MCF 10A (cell line): ENCODE results near the gene MDGA2. TPM values are rescaled to one million over a fixed set of nuclear protein-coding genes. Genes with fewer than 3 reads are reported as not detected.
"Not testable (repeated sequence)": the region's sequence is repeated elsewhere in the genome, so short reads cannot be mapped to it uniquely, and the experiment has no call there.

Source experiments
- BruUV-seq: library from RNA; stranded (reverse); fragments of 400-500 nt; replicated peaks from 2 replicates; lab custom pipeline; 2021; lab: Mats Ljungman, UMichigan
- CTCF ChIA-PET: fragments of 300-600 bp; sonication (Branson Sonifier 250); formaldehyde crosslinking; extraction: SDS; loops from one replicate; lab custom pipeline; 2021; ENCODE audit warnings: antibody characterized with exemption, inconsistent platforms; lab: Yijun Ruan, JAX
- POLR2A ChIA-PET: fragments of 300-600, 350-650 bp; sonication (Branson Sonifier 250); formaldehyde crosslinking; extraction: SDS; loops from one replicate; lab custom pipeline; 2020; ENCODE audit warnings: antibody characterized with exemption, inconsistent platforms; lab: Yijun Ruan, JAX
- DNase-seq: peaks from one replicate; pipeline ENCODE4 v3.0.0-alpha.2; 2018; ENCODE audit not compliant: unreplicated experiment
- H3K27ac Mint-ChIP-seq: one replicate; pipeline ENCODE4 v1.8.0; 2022; ENCODE audit warnings: mild to moderate bottlenecking, low read depth, mixed read lengths; ENCODE audit not compliant: unreplicated experiment
- H3K27me3 Mint-ChIP-seq: one replicate; pipeline ENCODE4 v1.8.0; 2022; ENCODE audit warnings: mixed read lengths; ENCODE audit not compliant: insufficient read depth, unreplicated experiment
- H3K36me3 Mint-ChIP-seq: one replicate; pipeline ENCODE4 v1.8.0; 2022; ENCODE audit warnings: mild to moderate bottlenecking, moderate library complexity, mixed read lengths; ENCODE audit not compliant: insufficient read depth, unreplicated experiment
- H3K4me1 Mint-ChIP-seq: one replicate; pipeline ENCODE4 v1.8.0; 2022; ENCODE audit warnings: mixed read lengths; ENCODE audit not compliant: insufficient read depth, unreplicated experiment
- H3K4me3 Mint-ChIP-seq: one replicate; pipeline ENCODE4 v1.8.0; 2022; ENCODE audit warnings: mild to moderate bottlenecking, moderate library complexity, mixed read lengths; ENCODE audit not compliant: unreplicated experiment
- H3K9me3 Mint-ChIP-seq: one replicate; pipeline ENCODE4 v1.8.0; 2022; ENCODE audit warnings: mixed read lengths; ENCODE audit not compliant: unreplicated experiment
- CTCF ChIP-seq: fragments of 200-600 bp; IDR thresholded peaks from one replicate; pipeline ENCODE4 v1.8.0; 2022; ENCODE audit warnings: antibody characterized with exemption, mild to moderate bottlenecking; ENCODE audit not compliant: unreplicated experiment
- intact Hi-C: fragments of 100-400 bp; cut with micrococcal nuclease; formaldehyde crosslinking; loops from 2 replicates; pipeline ENCODE4 v1.14.1; 2022
- total RNA-seq: library from RNA; stranded (reverse); gene quantifications from 2 replicates; pipeline ENCODE4 v1.2.3, GENCODE V29; 2022

MDGA2 gene
- total RNA-seq, 1 experiment from 2014 or later = not detected

- H3K4me3 Mint-ChIP-seq = no peak overlapping the region
- no peak for TF ChIP-seq CTCF
- no TSS peak for BruUV-seq
- H3K27me3 Mint-ChIP-seq = peaks cover 72% of the 10 kb centered on the region
- POLR2A ChIA-PET = no interaction called here
- H3K9me3 Mint-ChIP-seq = peaks cover 14% of the 10 kb centered on the region
- CTCF ChIA-PET = no interaction called here
- DNase-seq = no peak
- intact Hi-C loops = no loop called here
- H3K27ac Mint-ChIP-seq = no peak overlapping the region
- peaks cover 4% of the 10 kb centered on the region for H3K36me3 Mint-ChIP-seq
- no peaks in the 10 kb centered on the region for H3K4me1 Mint-ChIP-seq
Measured at GRCh38 chr14:47252802-47253201, 422.6 kb downstream of the MDGA2 start.

DNA sequence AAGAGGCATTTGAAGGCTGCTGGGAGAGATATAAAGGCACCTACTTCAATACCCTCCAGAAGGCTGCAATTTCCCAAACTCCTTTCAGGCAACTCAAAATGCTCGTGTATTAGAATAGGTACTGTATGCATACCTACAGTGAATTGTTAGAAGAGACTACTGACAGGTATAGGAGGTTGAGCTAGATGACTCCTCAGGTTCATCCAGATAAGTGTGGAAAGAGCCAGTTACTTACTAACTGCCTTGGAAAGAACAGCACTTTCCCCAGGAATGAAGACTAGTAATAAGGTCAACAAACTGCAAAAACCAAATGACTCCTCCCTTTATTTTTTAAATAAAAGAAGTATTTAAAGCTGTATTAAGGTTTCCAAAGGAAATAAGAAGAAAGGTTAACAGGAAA, 429.0 kb downstream of the MDGA2 start:
- POLR2A ChIA-PET = no interaction called here
- intact Hi-C loops = no loop called here
- Mint-ChIP-seq H3K36me3 (peaks cover 4% of the 10 kb centered on the region), H3K9me3 (no peaks in the 10 kb centered on the region), H3K27ac (no peak overlapping the region), H3K27me3 (peaks cover 45% of the 10 kb centered on the region), H3K4me3 (no peak overlapping the region), H3K4me1 (no peaks in the 10 kb centered on the region)
- DNase-seq = no peak
- TF ChIP-seq CTCF = no peak
- no TSS peak for BruUV-seq
- CTCF ChIA-PET = no interaction called here

DNA sequence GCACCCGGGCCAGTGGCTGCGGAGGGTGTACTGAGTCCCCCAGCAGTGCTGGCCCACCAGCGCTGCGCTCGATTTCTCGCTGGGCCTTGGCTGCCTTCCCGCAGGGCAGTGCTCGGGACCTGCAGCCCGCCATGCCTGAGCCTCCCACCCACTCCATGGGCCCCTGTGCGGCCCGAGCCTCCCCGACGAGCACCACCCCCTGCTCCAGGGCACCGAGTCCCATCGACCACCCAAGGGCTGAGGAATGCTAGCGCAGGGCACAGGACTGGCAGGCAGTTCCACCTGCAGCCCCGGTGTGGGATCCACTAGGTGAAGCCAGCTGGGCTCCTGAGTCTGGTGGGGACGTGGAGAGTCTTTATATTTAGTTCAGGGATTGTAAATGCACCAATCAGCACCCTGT, 432.8 kb downstream of the MDGA2 start:
- peaks cover 28% of the 10 kb centered on the region for H3K27me3 Mint-ChIP-seq
- DNase-seq, POLR2A ChIA-PET, H3K36me3 Mint-ChIP-seq, H3K9me3 Mint-ChIP-seq, H3K4me1 Mint-ChIP-seq, BruUV-seq, intact Hi-C loops, H3K27ac Mint-ChIP-seq, H3K4me3 Mint-ChIP-seq: not testable (repeated sequence)
- CTCF ChIA-PET = interaction anchor here (0.6 kb wide), 1 partner anchor 166 kb away, joined by 4 read pairs; no protein-coding TSS in a partner anchor

- BruUV-seq = no TSS peak
- peaks cover 30% of the 10 kb centered on the region for H3K27me3 Mint-ChIP-seq
- H3K4me3 Mint-ChIP-seq = no peak overlapping the region
- POLR2A ChIA-PET = no interaction called here
- intact Hi-C loops = no loop called here
- CTCF ChIA-PET = no interaction called here
- H3K27ac Mint-ChIP-seq = no peak overlapping the region
- H3K4me1 Mint-ChIP-seq = no peaks in the 10 kb centered on the region
- no peak for DNase-seq
- H3K36me3 Mint-ChIP-seq = no peaks in the 10 kb centered on the region
- no peaks in the 10 kb centered on the region for H3K9me3 Mint-ChIP-seq
- no peak for TF ChIP-seq CTCF
Measured at GRCh38 chr14:47240748-47241437, 434.5 kb downstream of the MDGA2 start.
